Measurements from ENCODE around the gene ZNF469.
A peak's percentile ranks its signal among the peaks of the same experiment; 100 is the strongest.

Gene ZNF469, protein sequence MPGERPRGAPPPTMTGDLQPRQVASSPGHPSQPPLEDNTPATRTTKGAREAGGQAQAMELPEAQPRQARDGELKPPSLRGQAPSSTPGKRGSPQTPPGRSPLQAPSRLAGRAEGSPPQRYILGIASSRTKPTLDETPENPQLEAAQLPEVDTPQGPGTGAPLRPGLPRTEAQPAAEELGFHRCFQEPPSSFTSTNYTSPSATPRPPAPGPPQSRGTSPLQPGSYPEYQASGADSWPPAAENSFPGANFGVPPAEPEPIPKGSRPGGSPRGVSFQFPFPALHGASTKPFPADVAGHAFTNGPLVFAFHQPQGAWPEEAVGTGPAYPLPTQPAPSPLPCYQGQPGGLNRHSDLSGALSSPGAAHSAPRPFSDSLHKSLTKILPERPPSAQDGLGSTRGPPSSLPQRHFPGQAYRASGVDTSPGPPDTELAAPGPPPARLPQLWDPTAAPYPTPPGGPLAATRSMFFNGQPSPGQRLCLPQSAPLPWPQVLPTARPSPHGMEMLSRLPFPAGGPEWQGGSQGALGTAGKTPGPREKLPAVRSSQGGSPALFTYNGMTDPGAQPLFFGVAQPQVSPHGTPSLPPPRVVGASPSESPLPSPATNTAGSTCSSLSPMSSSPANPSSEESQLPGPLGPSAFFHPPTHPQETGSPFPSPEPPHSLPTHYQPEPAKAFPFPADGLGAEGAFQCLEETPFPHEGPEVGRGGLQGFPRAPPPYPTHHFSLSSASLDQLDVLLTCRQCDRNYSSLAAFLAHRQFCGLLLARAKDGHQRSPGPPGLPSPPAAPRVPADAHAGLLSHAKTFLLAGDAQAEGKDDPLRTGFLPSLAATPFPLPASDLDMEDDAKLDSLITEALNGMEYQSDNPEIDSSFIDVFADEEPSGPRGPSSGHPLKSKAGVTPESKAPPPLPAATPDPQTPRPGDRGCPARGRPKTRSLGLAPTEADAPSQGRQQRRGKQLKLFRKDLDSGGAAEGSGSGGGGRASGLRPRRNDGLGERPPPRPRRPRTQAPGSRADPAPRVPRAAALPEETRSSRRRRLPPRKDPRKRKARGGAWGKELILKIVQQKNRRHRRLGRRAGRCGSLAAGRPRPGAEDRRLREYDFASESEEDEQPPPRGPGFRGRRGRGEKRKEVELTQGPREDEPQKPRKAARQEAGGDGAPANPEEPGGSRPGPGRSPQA (N-terminal part only)

DNA sequence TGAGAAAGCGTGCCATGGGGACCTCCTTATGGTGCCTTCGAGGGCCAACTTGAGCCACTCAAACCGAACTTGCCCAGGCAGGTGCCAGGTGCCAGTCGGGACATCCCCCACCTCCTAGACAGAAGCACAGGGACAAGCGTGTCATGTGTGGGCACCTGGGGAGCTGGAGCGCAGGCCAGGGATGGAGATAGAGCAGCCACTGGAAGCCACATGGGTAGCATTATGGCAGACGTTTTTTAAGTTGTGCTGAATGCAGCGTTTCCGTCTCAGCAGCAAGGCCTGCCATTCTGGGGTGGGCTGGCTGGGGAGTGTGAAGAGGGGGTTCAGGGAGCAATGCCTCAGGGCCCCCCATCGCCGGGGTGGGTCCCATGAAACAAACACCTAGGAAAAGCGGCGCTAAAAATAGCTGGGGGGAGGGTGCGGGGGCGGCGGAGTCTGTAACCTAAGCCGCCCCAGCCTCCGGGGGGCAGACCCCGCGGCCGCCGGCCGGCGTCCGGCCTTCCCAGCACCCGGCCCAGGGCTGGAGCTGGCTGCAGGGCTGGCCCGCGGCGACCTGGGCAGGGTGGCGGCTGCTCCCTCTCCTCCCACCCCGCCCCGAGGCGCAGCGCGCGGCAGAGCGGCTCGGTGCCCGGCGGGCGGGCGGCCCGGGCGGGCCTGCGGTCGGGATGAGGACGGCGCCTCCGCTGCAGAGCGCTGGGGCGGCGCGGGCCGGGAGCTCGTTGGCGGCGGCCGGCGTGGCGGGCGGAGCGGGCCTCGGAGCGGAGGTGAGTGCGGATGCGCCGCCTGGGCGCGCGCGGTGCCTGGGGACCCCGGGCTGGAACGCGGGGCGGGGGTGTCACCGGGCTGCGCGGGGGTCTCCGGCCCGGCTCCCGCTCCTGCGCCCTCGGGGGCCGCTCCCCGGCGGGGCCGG, at the start of gene ZNF469:
TSS of gene ZNF469 (plus strand) at position 469 of the 910 bp plus-strand sequence. CDS start 44,512 bp downstream, outside the sequence.
- DNase-seq (ENCODE audit: low read depth): no peak
- peak within 1 kb of the TSS; percentile 62 for H3K4me3 ChIP-seq (ENCODE audit: low read depth, low read length)

DNA sequence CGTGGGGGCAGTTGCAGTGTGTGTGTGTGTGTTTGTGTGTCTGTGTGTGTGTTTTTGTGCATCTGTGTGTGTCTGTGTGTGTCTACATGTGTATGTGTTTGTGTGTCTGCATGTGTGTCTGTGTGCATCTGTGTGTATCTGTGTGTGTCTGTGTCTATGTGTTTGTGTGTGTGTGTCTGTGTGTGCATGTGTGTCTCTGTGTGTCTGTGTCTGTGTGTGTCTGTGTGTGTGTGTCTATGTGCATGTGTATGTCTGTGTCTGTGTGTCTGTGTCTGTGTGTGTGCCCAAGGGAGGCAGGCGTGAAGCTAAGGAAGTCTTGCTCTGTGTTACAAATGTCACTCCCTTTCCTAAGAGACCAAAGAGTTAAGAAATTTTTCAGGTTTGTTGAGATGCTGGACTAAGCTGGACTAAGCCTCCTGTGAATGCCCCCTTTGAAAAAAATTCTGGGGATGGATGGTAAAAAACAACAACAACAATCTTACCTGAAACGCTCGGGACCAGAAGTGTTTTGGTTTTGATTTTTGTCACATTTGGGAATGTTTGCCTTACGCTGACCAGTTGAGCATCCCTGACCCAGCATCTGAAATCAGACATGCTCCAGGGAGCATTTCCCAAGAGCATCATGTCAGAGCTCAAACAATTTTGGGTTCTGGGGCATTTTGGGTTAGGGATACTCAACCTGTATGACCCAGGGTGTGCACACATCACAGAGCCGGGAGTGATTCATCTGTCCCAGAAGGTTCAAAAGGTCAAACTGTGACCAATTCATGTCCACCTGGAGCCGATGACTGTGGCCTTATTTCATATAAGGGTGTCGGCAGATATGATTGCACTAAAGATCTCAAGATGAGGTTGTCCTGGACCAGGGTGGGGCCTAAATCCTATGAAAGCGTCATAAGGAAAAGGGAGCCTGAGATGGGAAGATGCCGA, 48.6 kb upstream of the ZNF469 start:
- H3K4me3 ChIP-seq (ENCODE audit: low read depth, low read length): no peak overlapping the region
- DNase-seq (ENCODE audit: low read depth): no peak

DNA sequence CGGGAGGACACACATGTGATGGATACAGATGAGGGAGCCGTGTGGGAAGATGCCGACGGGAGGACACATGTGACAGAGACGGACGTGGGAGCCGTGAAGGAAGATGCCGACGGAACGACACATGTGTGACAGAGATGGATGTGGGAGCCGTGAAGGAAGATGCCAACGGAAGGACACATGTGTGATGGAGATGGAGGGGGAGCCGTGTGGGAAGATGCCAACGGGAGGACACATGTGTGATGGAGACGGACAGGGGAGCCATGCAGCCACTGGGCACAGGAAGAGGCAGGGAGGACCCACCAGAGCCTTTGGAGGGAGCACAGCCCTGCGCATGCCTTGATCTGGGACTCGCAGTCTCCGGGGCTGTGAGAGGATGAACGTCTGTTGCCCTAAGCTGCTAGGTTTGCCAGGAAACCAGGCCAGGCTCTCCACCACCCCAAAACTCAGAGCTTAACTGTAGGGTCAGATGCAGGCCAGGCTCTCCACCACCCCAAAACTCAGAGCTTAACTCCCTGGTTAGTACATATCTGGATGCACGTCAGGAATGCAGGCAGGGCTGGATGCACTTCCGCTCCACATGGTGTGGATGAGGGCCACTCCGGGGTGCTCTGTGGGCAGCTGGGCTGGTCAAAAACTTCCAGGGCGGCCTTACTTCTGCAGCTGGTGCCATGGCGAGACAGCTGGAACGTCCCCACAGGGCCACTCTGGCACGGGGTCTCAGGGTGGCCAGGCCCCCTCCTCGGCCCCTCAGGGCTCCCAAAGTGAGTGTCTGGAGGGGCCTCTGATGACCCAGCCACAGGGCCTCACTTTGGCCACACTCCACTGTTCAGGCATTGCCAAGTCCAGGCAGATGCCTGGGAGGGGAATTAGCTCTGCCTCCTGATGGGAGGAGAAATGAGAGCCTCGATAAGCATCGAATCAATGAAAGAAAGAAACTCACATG, 47.7 kb upstream of the ZNF469 start:
- DNase-seq (ENCODE audit: low read depth): no peak
- H3K4me3 ChIP-seq (ENCODE audit: low read depth, low read length): no peak overlapping the region

DNA sequence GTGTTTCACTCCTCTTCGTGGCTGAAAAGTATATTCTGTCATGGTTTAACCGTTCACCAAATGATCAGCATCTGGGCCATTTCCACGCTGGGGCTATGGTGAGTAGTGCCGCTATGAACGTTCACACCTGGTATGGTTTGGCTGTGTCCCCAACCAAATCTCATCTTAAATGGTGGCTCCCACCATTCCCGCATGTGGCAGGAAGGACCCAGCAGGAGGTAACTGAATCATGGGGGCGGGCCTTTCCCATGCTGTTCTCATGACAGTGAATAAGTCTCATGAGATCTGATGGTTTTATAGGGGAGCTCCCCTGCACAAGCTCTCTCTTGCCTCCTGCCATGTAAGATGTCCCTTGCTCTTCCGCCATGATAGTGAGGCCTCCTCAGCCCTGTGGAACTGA, 45.7 kb upstream of the ZNF469 start:
- DNase-seq (ENCODE audit: low read depth): no peak

DNA sequence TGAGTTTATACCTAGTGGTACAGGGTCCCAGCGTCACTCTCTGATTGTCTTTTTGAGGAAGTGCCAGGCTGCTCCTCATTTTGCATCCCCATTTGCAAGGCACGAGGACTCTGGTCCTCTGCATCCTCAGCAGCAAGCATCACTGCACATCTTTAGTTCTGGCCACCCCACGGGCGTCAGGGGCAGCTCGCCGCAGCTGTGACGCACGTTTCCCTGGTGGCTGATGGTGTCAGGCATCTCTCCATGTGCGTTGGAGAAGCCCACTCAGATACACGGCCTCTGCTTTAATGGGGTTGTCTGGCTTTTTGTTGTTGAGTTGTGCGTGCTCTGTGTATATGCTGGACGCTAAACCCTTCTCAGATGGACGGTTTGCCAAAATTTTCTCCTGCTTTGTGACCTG, 45.2 kb upstream of the ZNF469 start:
- DNase-seq (ENCODE audit: low read depth): no peak
- no peak overlapping the region for H3K4me3 ChIP-seq (ENCODE audit: low read depth, low read length)

More for the DNA sequence above, 45.7 kb upstream of the ZNF469 start:
- H3K4me3 ChIP-seq (ENCODE audit: low read depth, low read length): no peak overlapping the region

DNA sequence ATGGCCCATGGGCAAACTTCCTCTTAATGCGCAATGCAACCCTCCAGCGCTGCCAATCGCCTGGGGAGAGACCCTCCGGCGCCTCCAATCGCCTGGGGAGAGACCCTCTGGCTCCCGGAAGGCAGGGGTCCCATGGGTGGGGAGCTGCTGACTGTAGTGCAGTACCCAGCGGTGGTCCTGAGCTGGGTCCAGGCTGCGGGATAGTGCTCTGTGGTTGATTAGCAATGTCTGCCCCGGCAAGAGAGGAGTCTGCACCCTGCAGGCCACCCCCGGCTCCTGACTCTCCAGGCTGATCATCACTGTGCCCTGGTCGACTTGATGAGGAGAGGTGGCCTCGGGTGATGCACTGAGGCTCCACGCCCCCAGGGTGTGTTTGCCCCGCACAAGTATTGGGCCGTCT, 44.6 kb upstream of the ZNF469 start:
- no peak for DNase-seq (ENCODE audit: low read depth)
- H3K4me3 ChIP-seq (ENCODE audit: low read depth, low read length): no peak overlapping the region

DNA sequence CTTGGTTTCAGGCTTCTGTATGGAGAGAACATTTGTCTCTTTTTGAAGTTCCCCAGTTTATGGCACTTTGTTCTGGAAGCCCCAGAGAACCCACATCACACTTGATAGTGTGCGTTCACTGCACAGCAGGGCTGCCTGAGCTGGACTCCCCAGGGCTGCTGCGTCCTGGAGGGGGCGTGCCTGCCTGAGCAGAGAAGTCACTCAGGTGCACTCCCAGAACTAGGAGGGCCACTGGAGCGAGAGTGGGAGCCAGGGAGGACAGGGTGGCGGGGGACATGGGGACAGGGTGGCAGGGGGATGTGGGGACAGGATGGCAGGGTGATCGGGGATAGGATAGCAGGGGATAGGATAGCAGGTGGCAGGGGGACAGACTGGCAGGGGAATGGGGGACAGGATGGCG, 43.9 kb upstream of the ZNF469 start:
- DNase-seq (ENCODE audit: low read depth): no peak
- H3K4me3 ChIP-seq (ENCODE audit: low read depth, low read length): no peak overlapping the region

DNA sequence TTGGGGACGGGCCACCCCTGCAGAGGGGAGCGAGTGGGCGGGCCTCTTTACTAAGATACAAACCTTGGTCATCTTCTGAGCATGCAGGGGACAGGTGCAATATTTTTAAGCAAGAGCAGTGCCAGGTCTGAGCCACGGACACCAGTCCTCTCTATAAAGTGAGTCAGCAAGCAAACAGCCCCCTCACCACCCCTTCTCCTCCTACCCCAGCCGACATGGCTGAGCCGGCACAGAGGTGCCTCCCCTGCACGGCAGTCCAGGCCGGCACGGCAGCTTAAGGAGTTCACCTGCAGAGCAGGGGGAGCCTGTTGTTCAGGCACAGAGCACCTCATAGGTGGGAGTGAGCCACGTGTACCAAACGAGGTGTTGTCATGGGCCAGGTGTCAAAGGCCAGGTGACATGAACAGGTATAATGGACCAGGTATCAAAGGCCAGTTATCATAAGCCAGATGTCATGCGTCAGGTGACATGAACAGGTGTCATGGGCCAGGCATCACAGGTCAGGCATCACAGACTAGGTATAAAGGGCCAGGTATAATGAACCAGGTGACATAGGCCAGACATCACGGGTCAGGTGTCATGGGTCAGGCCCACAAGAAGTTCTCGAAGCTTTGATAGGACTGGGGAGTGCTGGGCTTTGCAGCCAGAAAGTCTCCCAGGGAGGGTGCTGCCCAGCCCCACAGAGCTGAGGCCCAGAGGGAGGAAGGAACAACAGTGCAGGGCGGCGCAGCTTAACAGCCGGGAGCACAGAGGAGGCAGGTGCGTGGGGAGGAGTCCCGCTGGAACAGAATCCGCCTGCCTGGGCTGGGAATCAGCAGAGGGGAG, 42.6 kb upstream of the ZNF469 start:
- no peak for DNase-seq (ENCODE audit: low read depth)
- H3K4me3 ChIP-seq (ENCODE audit: low read depth, low read length): no peak overlapping the region

DNA sequence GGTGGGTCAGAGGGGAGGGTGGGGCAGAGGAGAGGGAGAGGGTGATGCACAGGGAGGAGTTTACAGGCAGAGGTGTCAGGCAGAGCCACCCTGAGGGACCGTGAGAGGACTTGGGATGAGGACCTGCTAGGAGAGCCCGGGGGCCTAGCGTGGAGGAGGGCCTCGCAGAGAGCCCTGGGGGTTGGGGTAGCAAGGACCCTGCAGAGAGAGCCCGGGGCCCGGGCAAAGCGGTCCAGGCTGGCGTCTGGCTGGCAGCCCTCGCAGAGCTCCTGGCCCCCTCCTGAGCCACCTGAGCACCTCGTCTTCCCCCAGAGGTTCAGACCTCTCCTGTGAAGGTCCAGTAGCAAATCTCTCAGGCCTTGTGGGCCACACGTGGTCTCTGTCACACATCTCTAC, 42.0 kb upstream of the ZNF469 start:
- H3K4me3 ChIP-seq (ENCODE audit: low read depth, low read length): no peak overlapping the region
- DNase-seq (ENCODE audit: low read depth): no peak

DNA sequence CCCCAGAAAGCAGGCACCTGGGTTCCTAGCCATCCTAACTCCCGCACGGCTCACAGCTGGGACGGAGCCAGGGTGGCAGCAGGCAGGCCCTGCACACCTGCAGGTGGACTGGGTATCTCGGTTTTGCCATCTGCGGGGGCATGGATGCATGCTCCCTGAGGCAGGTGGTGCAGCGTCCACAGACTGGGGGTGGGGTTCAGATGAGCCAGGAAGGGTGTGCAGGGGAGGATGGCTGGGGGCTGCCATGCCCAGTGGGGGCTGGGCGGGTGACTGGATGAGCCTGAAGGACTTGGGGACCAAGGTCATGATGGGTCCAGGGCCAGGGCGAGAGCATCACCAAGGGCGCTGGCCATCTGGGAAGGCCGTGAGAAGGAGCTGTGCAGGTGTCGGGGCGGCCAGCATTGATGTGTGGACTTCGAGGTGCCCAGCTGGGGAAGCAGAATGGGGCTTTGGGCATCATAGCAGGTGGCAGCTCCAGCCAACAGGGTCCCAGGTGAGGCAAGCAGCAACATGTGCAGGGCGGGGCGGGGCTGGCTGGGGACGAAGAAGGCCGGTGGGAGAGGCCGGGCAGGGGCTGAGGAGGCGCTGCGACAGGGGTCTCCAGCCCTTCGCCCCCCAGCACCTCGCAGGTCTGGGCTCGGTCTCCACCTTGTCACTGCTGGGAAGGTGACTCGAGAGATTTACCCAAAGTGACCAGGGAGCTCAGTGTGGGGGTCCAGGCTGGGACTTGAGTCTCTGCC, 41.0 kb upstream of the ZNF469 start:
- DNase-seq (ENCODE audit: low read depth): no peak
- H3K4me3 ChIP-seq (ENCODE audit: low read depth, low read length): no peak overlapping the region

DNA sequence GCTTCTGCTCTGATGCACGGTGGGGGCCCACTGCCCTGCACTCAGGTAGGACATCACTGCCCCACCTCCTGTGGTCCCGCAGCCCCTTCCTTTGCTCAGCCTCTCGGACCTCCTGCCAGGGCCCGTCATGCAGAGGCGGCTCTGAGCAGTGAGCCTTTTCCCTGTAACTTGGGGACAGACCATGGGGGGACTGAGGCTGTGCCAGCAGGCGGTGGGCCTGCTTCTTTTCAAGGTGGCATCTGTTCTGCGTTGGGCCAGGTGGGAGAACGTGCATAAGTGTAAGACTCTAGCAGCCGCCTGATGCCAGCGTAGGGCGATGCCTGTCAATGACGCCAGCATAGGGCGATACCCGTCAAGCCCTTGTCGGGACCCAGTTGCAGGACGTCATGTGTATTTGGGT, 40.3 kb upstream of the ZNF469 start:
- no peak for DNase-seq (ENCODE audit: low read depth)
- no peak overlapping the region for H3K4me3 ChIP-seq (ENCODE audit: low read depth, low read length)

DNA sequence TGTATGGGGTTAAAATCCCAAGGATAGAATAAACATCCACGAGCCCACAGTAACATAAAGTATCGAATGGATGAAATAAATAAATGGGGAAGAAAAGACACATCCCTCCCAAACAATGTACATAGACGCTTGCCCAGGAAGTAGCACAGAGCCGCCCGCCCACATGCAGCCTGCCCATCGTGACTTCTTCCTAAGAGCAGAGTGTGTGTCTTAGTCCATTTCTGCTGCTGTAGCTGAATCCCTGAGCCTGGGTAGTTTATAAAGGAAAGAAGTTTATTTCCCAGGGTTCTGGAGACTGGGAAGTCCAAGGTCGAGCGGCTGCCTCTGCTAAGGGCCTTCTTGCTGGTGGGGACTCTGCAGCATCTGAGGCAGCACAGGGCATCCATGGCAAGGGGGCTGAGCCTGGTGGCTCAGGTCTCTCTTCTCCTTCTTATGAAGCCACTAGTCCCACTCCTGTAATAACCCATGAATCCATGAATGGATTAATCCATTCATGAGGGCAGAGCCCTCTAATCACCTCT, 39.4 kb upstream of the ZNF469 start:
- H3K4me3 ChIP-seq (ENCODE audit: low read depth, low read length): no peak overlapping the region
- DNase-seq (ENCODE audit: low read depth): no peak

DNA sequence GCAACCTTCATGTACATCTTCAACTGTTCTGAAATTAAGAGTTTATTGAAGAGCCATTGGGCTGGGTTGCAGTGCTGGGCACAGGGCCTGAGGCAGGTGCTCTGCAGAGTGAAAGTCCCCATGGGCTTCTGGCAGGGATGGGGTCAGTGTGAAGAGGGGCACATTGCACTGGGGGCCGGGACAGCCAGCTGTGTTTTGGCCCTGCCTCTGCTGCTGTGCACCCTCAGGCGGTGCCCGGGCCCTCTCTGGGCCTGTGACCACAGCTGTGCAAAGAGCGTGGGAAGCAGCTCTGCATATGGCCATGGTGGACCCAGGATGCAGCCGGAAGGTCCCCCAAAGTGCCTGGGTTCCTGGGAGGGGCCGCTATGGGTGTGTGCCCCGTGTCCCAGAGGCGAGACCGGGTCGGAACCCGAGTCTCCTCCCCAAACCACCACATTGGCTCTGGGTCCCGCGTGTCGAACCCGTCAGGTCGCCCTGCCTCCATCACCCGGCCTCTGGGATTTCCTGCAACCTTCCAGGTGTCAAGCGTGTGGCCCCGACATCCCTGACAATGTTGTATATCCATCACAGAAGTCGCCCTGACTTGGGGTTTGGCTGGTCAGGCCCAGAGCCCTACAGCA, 38.2 kb upstream of the ZNF469 start:
- H3K4me3 ChIP-seq (ENCODE audit: low read depth, low read length): no peak overlapping the region
- DNase-seq (ENCODE audit: low read depth): no peak

DNA sequence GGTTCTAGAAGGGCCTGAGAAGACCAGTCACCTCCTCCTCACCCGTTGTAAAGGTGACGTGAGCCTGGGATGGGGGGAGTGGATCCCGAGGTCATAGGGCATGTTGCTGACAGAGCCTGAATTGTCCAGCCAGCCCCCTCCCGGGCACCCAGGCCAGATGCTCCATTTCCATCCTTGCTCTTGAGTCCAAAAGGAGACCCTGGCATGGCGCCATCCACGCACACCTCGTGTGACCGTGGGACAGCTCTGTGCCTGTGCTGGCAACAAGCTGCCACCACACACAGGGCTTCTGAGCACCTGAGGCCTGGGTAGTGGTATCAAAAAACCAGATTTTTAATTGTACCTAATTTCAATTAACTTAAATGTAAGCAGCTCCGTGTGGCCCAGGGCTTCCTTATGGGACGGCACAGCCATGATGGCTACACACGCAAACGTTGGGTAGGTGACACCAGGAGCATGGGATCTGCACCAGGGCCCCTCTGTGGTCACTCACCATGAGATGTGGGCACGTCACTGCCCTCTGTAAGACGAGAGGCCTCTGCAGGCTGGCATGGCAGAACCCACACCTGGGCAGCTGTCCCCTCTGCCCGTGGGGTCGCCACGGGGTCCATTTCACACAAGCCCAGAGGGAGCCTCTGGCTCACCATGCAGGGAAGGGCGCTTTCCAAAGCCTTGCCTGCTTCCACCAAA, 37.6 kb upstream of the ZNF469 start:
- no peak overlapping the region for H3K4me3 ChIP-seq (ENCODE audit: low read depth, low read length)
- DNase-seq (ENCODE audit: low read depth): no peak
